Astrocyte (in vitro differentiated cells and primary cell): ENCODE results near the gene MLLT1. TPM values are rescaled to one million over a fixed set of nuclear protein-coding genes. Genes with fewer than 3 reads are reported as not detected.
A peak's percentile ranks its signal among the peaks of the same experiment; 100 is the strongest.

ENCODE experiments used
- DNase-seq: peaks from one replicate; pipeline ENCODE4 v3.0.0-alpha.2; 2010; ENCODE audit warnings: low read depth
- FAIRE-seq: peaks from 2 replicates; lab custom pipeline; 2011; peaks lifted over from hg19 to GRCh38; lab: Jason Lieb, UNC
- H2AFZ ChIP-seq: 2 replicates; pipeline ENCODE4 v1.6.0; 2012; ENCODE audit warnings: low read depth, low read length, inconsistent platforms
- H3K27ac ChIP-seq: 2 replicates; pipeline ENCODE4 v1.5.1; 2011; ENCODE audit warnings: low read depth, low read length, inconsistent platforms
- H3K27me3 ChIP-seq: 2 replicates; pipeline ENCODE4 v1.6.0; 2011; ENCODE audit warnings: low read length, inconsistent platforms; ENCODE audit not compliant: insufficient read depth
- H3K36me3 ChIP-seq: 2 replicates; pipeline ENCODE4 v1.5.1; 2011; ENCODE audit warnings: low read length, inconsistent platforms; ENCODE audit not compliant: insufficient read depth
- H3K4me1 ChIP-seq: 2 replicates; pipeline ENCODE4 v1.5.1; 2011; ENCODE audit warnings: low read length, inconsistent platforms; ENCODE audit not compliant: insufficient read depth
- H3K4me2 ChIP-seq: 2 replicates; pipeline ENCODE4 v1.6.0; 2012; ENCODE audit warnings: low read length, inconsistent platforms
- H3K4me3 ChIP-seq: 2 replicates; pipeline ENCODE4 v1.5.1; 2011; ENCODE audit warnings: low read depth, mild to moderate bottlenecking, low read length, inconsistent platforms; ENCODE audit not compliant: insufficient read depth
- H3K79me2 ChIP-seq: 2 replicates; pipeline ENCODE4 v1.6.0; 2012; ENCODE audit warnings: mild to moderate bottlenecking, low read length, inconsistent platforms; ENCODE audit not compliant: insufficient read depth
- H3K9ac ChIP-seq: 2 replicates; pipeline ENCODE4 v1.6.0; 2012; ENCODE audit warnings: mild to moderate bottlenecking, low read length, inconsistent platforms
- H3K9me3 ChIP-seq: 2 replicates; pipeline ENCODE4 v1.5.1; 2012; ENCODE audit warnings: low read depth, mild to moderate bottlenecking, low read length, inconsistent platforms; ENCODE audit not compliant: insufficient read depth
- H4K20me1 ChIP-seq: 2 replicates; pipeline ENCODE4 v1.6.0; 2012; ENCODE audit warnings: low read length, inconsistent platforms; ENCODE audit not compliant: insufficient read depth
- H3K27ac Mint-ChIP-seq: one replicate; pipeline ENCODE4 v1.8.0; 2021; ENCODE audit warnings: mild to moderate bottlenecking, mixed read lengths; ENCODE audit not compliant: unreplicated experiment
- H3K27me3 Mint-ChIP-seq: one replicate; pipeline ENCODE4 v1.8.0; 2021; ENCODE audit warnings: low read depth, mixed read lengths; ENCODE audit not compliant: unreplicated experiment
- H3K36me3 Mint-ChIP-seq: one replicate; pipeline ENCODE4 v1.8.0; 2021; ENCODE audit warnings: low read depth, mixed read lengths; ENCODE audit not compliant: unreplicated experiment
- H3K4me1 Mint-ChIP-seq: one replicate; pipeline ENCODE4 v1.8.0; 2021; ENCODE audit warnings: low read depth, mixed read lengths; ENCODE audit not compliant: unreplicated experiment
- H3K4me3 Mint-ChIP-seq: one replicate; pipeline ENCODE4 v1.8.0; 2021; ENCODE audit warnings: mild to moderate bottlenecking, moderate library complexity, mixed read lengths; ENCODE audit not compliant: unreplicated experiment
- H3K9me3 Mint-ChIP-seq: one replicate; pipeline ENCODE4 v1.8.0; 2021; ENCODE audit warnings: mild to moderate bottlenecking, mixed read lengths; ENCODE audit not compliant: unreplicated experiment
- EZH2 ChIP-seq: IDR thresholded peaks from 2 replicates; pipeline ENCODE4 v1.6.1; 2012; ENCODE audit warnings: mild to moderate bottlenecking, low read length, inconsistent platforms; ENCODE audit not compliant: insufficient read depth
- total RNA-seq: library from RNA; stranded (reverse); gene quantifications from 2 replicates; pipeline ENCODE4 v1.2.1, GENCODE V29; 2021
- TF ChIP-seq, protein P1 (sequence below): IDR thresholded peaks from 2 replicates; pipeline ENCODE4 v1.5.1; 2011; ENCODE audit warnings: low read depth, mild to moderate bottlenecking, inconsistent platforms, low read length, moderate library complexity; ENCODE audit not compliant: insufficient read depth

The MLLT1 gene
- total RNA-seq, 1 donor from 2014 or later = 46.0 TPM

DNA sequence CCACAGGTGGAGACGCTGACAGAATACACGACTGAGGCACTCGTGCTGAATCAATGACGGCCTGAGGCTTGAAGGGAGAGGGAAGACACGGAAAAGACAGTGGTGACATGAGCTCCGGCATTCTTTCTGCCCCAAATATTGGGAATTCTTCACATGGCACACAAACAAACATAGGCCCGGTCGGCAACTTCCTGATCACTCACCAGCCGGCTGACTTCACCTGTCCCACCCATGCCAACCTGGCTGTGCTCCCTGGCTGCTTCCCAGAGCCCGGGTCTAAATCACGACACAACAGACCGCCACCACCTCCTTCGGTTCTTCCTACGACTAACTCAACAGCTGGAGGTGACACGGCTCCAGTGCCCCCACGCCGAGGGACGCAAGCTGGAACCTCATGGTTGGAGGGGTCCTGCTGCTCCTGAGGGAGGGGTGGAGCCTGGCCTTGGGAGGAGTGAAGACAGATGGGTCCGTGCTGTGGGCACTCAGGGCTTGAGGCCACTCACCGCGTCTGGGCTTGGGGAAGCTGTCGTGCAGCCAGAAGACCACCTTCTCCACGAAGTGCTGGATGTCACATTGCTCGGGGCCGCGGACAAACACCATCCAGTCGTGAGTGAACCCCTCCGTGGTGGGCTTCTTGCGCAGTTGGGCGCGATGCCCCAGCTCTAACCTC lies 9.6 kb downstream of the MLLT1 start:
- H3K4me2 ChIP-seq = peak overlapping the region; percentile 82
- no peaks in the 10 kb centered on the region for H3K27me3 ChIP-seq
- no peaks in the 10 kb centered on the region for H3K9me3 ChIP-seq
- Mint-ChIP-seq H3K4me3 (no peak overlapping the region), H3K36me3 (peaks cover 17% of the 10 kb centered on the region), H3K9me3 (peaks cover 2% of the 10 kb centered on the region), H3K27ac (no peak overlapping the region), H3K4me1 (peaks cover 15% of the 10 kb centered on the region), H3K27me3 (no peaks in the 10 kb centered on the region)
- H2AFZ ChIP-seq = no peak overlapping the region
- H3K36me3 ChIP-seq = peaks cover 2% of the 10 kb centered on the region
- FAIRE-seq = no peak
- peaks cover 55% of the 10 kb centered on the region for H4K20me1 ChIP-seq
- H3K4me1 ChIP-seq = peaks cover 45% of the 10 kb centered on the region
- H3K79me2 ChIP-seq = peaks cover 92% of the 10 kb centered on the region
- DNase-seq = no peak
- no peak overlapping the region for H3K4me3 ChIP-seq
- no peak overlapping the region for H3K9ac ChIP-seq
- TF ChIP-seq, protein P1, sequence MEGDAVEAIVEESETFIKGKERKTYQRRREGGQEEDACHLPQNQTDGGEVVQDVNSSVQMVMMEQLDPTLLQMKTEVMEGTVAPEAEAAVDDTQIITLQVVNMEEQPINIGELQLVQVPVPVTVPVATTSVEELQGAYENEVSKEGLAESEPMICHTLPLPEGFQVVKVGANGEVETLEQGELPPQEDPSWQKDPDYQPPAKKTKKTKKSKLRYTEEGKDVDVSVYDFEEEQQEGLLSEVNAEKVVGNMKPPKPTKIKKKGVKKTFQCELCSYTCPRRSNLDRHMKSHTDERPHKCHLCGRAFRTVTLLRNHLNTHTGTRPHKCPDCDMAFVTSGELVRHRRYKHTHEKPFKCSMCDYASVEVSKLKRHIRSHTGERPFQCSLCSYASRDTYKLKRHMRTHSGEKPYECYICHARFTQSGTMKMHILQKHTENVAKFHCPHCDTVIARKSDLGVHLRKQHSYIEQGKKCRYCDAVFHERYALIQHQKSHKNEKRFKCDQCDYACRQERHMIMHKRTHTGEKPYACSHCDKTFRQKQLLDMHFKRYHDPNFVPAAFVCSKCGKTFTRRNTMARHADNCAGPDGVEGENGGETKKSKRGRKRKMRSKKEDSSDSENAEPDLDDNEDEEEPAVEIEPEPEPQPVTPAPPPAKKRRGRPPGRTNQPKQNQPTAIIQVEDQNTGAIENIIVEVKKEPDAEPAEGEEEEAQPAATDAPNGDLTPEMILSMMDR = no peak
- no peak for TF ChIP-seq EZH2
- no peak overlapping the region for H3K27ac ChIP-seq

DNA sequence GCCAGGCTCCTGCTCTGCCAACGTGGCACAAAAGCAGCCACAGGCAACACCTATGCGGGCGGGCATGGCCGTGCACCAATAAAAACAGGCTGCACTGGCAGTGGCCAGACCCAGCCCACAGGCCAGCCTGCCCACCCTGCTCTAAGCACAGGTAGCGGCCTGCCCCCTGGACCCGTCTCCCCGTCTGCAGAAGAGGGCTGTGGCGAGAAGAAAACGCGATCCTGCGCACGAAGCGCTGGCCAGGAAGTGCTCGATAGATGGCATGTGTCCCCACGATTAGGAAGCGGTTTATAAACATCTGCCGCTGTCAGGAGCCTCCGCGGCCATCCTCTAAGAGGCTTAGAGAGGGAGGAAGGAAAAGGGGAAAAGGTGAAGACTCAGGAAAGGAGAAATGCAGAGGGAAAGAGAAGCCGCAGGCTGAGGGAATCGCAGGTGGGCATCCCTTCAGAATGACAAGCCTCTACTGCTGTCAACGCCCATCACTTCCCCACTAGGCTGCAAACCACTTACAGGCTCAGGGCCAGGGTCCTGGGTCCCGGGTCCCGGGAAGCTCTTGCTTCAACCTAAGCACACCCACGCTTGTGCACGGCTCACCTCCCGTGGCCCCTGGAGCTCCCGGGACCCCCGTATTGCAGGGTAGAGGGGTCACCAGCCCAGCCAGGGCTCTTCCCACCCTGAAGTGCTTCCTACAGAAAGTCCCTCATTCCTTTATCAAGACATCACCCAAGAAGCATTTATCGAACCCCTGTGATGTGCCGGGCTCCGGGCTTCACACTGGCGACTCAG lies 10.5 kb downstream of the MLLT1 start:
- H3K9me3 Mint-ChIP-seq = peaks cover 2% of the 10 kb centered on the region
- DNase-seq (no peak), FAIRE-seq (no peak)
- no peak overlapping the region for H3K4me3 Mint-ChIP-seq
- Histone ChIP-seq H4K20me1 (peaks cover 53% of the 10 kb centered on the region), H3K4me1 (peaks cover 36% of the 10 kb centered on the region), H3K79me2 (peaks cover 92% of the 10 kb centered on the region), H2AFZ (no peak overlapping the region), H3K4me2 (no peak overlapping the region), H3K9ac (no peak overlapping the region), H3K27ac (no peak overlapping the region), H3K4me3 (no peak overlapping the region), H3K9me3 (no peaks in the 10 kb centered on the region), H3K36me3 (peaks cover 2% of the 10 kb centered on the region), H3K27me3 (no peaks in the 10 kb centered on the region)
- peaks cover 17% of the 10 kb centered on the region for H3K36me3 Mint-ChIP-seq
- no peaks in the 10 kb centered on the region for H3K27me3 Mint-ChIP-seq
- no peak overlapping the region for H3K27ac Mint-ChIP-seq
- peaks cover 15% of the 10 kb centered on the region for H3K4me1 Mint-ChIP-seq
- no peak for TF ChIP-seq EZH2
- TF ChIP-seq, protein P1 = no peak
